Measurements from ENCODE around the gene TMEM8B. TPM values are rescaled to one million over a fixed set of nuclear protein-coding genes. Genes with fewer than 3 reads are reported as not detected.

Gene TMEM8B
- total and polyA plus RNA-seq, 7 donors = 3.5 to 12.5 (median 7.1) TPM

- intact Hi-C loops (cut with DNase I) = loop anchor here (2.0 kb wide), 3 partner anchors 15 to 53 kb away; partner anchors contain the start of genes HINT2 and NPR2
- H3K27me3 ChIP-seq = no peaks in the 10 kb centered on the region
Observed at GRCh38 chr9:35829764-35830096, 702 bp downstream of the TMEM8B start.

GRCh38 chr9:35831040-35831439 lies 2.0 kb downstream of the TMEM8B start:
- H3K27ac ChIP-seq = no peak overlapping the region
- intact Hi-C loops (cut with DNase I) = no loop called here

More at GRCh38 chr9:35829764-35830096, 702 bp downstream of the TMEM8B start:
- no peaks in the 10 kb centered on the region for H3K36me3 ChIP-seq
- H3K4me1 ChIP-seq = peaks cover 0 to 44% (median 34%) of the 10 kb centered on the region in 4 donors
- no peak for DNase-seq
- no peaks in the 10 kb centered on the region for H3K9me3 ChIP-seq
- peak overlapping the region; percentile 93 to 99 (median 98) for H3K27ac ChIP-seq
- 29 to 49% methylated on average over 2 of the region's 2 CpGs for WGBS, 2 donors
- peak overlapping the region; percentile 52 to 95 (median 91) for H3K4me3 ChIP-seq
- TF ChIP-seq POLR2AphosphoS5 (IDR thresholded peaks at IDR 0.05) (no peak), CTCF (IDR thresholded peaks at IDR 0.05) (no peak), POLR2A (IDR thresholded peaks at IDR 0.05) (no peak), EP300 (IDR thresholded peaks at IDR 0.05) (no peak)

GRCh38 chr9:35832814-35833213 lies 3.8 kb downstream of the TMEM8B start:
- WGBS, 2 donors = 62 to 75% methylated on average over 5 of the region's 5 CpGs
- H3K4me1 ChIP-seq = peaks cover 0 to 41% (median 34%) of the 10 kb centered on the region in 4 donors
- TF ChIP-seq CTCF (IDR thresholded peaks at IDR 0.05) (no peak), EP300 (IDR thresholded peaks at IDR 0.05) (no peak)
- intact Hi-C loops (cut with DNase I) = no loop called here
- H3K27ac ChIP-seq = peak overlapping the region in 1 of 4 donors; percentile 28
- no peak for DNase-seq
- peaks cover 0 to 11% (median 0%) of the 10 kb centered on the region in 4 donors for H3K36me3 ChIP-seq
- H3K9me3 ChIP-seq = no peaks in the 10 kb centered on the region
- no peaks in the 10 kb centered on the region for H3K27me3 ChIP-seq
- no peak overlapping the region for H3K4me3 ChIP-seq

More at GRCh38 chr9:35831040-35831439, 2.0 kb downstream of the TMEM8B start:
- H3K27me3 ChIP-seq = no peaks in the 10 kb centered on the region
- TF ChIP-seq EP300 (IDR thresholded peaks at IDR 0.05) (no peak), POLR2A (IDR thresholded peaks at IDR 0.05) (no peak), CTCF (IDR thresholded peaks at IDR 0.05) (no peak), POLR2AphosphoS5 (IDR thresholded peaks at IDR 0.05) (no peak)
- no peak overlapping the region for H3K4me3 ChIP-seq
- peaks cover 0 to 44% (median 34%) of the 10 kb centered on the region in 4 donors for H3K4me1 ChIP-seq
- no peaks in the 10 kb centered on the region for H3K9me3 ChIP-seq
- peaks cover 0 to 11% (median 0%) of the 10 kb centered on the region in 4 donors for H3K36me3 ChIP-seq
- peak; percentile 42 for DNase-seq
- 83 to 94% methylated on average over 4 of the region's 4 CpGs for WGBS, 2 donors

GRCh38 chr9:35834260-35835215 lies 5.5 kb downstream of the TMEM8B start:
- WGBS, 2 donors = 83 to 84% methylated on average over 14 of the region's 14 CpGs
- intact Hi-C loops (cut with DNase I) = no loop called here
- peak overlapping the region in 2 of 4 donors; percentile 27 to 33 for H3K27ac ChIP-seq

More at GRCh38 chr9:35834260-35835215, 5.5 kb downstream of the TMEM8B start:
- Histone ChIP-seq H3K9me3 (no peaks in the 10 kb centered on the region), H3K27me3 (no peaks in the 10 kb centered on the region), H3K36me3 (peaks cover 0 to 11% (median 0%) of the 10 kb centered on the region in 4 donors), H3K4me1 (peaks cover 0 to 35% (median 29%) of the 10 kb centered on the region in 4 donors), H3K4me3 (no peak overlapping the region)
- peak; percentile 46 for DNase-seq
- TF ChIP-seq CTCF (IDR thresholded peaks at IDR 0.05) = no peak
- no peak for TF ChIP-seq POLR2A (IDR thresholded peaks at IDR 0.05)
- TF ChIP-seq POLR2AphosphoS5 (IDR thresholded peaks at IDR 0.05) = no peak
- no peak for TF ChIP-seq EP300 (IDR thresholded peaks at IDR 0.05)

Data from sigmoid colon (tissue), 7 donors.